Trophoblast cell (in vitro differentiated cells and primary cell): Measurements from ENCODE around the gene FADD.

Experiments
- DNase-seq, 2 donors: peaks; one replicate each; pipeline ENCODE4 v3.0.0-alpha.2; 2016
- H2AFZ ChIP-seq: 2 replicates; pipeline ENCODE4 v1.6.1; 2013; ENCODE audit warnings: low read length, moderate library complexity, mild to moderate bottlenecking; ENCODE audit not compliant: insufficient read depth, poor library complexity
- H2AK5ac ChIP-seq: 2 replicates; pipeline ENCODE4 v1.6.1; 2013; ENCODE audit warnings: mild to moderate bottlenecking, low read length
- H2BK120ac ChIP-seq: 2 replicates; pipeline ENCODE4 v1.6.1; 2013; ENCODE audit warnings: low read length, mild to moderate bottlenecking, moderate library complexity; ENCODE audit not compliant: insufficient read depth, poor library complexity
- H2BK12ac ChIP-seq: 2 replicates; pipeline ENCODE4 v1.6.1; 2013; ENCODE audit warnings: mild to moderate bottlenecking, low read length, moderate library complexity
- H2BK5ac ChIP-seq: 2 replicates; pipeline ENCODE4 v1.6.1; 2013; ENCODE audit warnings: low read length, low read depth, moderate library complexity, mild to moderate bottlenecking; ENCODE audit not compliant: poor library complexity
- H3K14ac ChIP-seq: 2 replicates; pipeline ENCODE4 v1.6.1; 2013; ENCODE audit warnings: mild to moderate bottlenecking, low read length
- H3K18ac ChIP-seq: 2 replicates; pipeline ENCODE4 v1.6.1; 2013; ENCODE audit warnings: mild to moderate bottlenecking, low read length
- H3K23ac ChIP-seq: 2 replicates; pipeline ENCODE4 v1.6.1; 2013; ENCODE audit warnings: low read length
- H3K27ac ChIP-seq: 2 replicates; pipeline ENCODE4 v1.5.1; 2013; ENCODE audit warnings: low read depth, mild to moderate bottlenecking, inconsistent platforms, low read length, moderate library complexity
- H3K27me3 ChIP-seq: 2 replicates; pipeline ENCODE4 v1.6.1; 2013; ENCODE audit warnings: inconsistent platforms, mild to moderate bottlenecking, low read length, moderate library complexity; ENCODE audit not compliant: insufficient read depth
- H3K36me3 ChIP-seq, 2 experiments: 1 replicate in 1 of 2; 2 replicates in 1 of 2; pipeline ENCODE4 v1.6.1; 2013; ENCODE audit warnings: low read length in 2 of 2, mild to moderate bottlenecking in 2 of 2, moderate library complexity in 1 of 2; ENCODE audit not compliant: insufficient read depth in 2 of 2, control insufficient read depth in 1 of 2
- H3K4ac ChIP-seq: 2 replicates; pipeline ENCODE4 v1.6.1; 2013; ENCODE audit warnings: low read depth, mild to moderate bottlenecking, low read length, moderate library complexity
- H3K4me1 ChIP-seq, 2 experiments: 1 replicate in 1 of 2; 2 replicates in 1 of 2; pipeline ENCODE4 v1.6.1; 2013; ENCODE audit warnings: low read length in 2 of 2, mild to moderate bottlenecking in 2 of 2, moderate library complexity in 1 of 2; ENCODE audit not compliant: insufficient read depth in 2 of 2, control insufficient read depth in 1 of 2
- H3K4me2 ChIP-seq: 2 replicates; pipeline ENCODE4 v1.6.1; 2013; ENCODE audit warnings: inconsistent platforms, mild to moderate bottlenecking, low read length, moderate library complexity
- H3K4me3 ChIP-seq: 2 replicates; pipeline ENCODE4 v1.5.1; 2013; ENCODE audit warnings: mild to moderate bottlenecking, low read depth, low read length, inconsistent platforms
- H3K79me1 ChIP-seq: one replicate; pipeline ENCODE4 v1.6.1; 2013; ENCODE audit warnings: low read length
- H3K79me2 ChIP-seq: 2 replicates; pipeline ENCODE4 v1.6.1; 2013; ENCODE audit warnings: low read length, mild to moderate bottlenecking; ENCODE audit not compliant: control insufficient read depth, insufficient read depth, poor library complexity
- H3K9ac ChIP-seq: 2 replicates; pipeline ENCODE4 v1.6.1; 2013; ENCODE audit warnings: mild to moderate bottlenecking, low read length
- H3K9me3 ChIP-seq: 2 replicates; pipeline ENCODE4 v1.6.1; 2013; ENCODE audit warnings: low read depth, mild to moderate bottlenecking, control low read depth, inconsistent platforms, low read length; ENCODE audit not compliant: insufficient read depth
- H4K12ac ChIP-seq: 2 replicates; pipeline ENCODE4 v1.6.1; 2013; ENCODE audit warnings: low read depth, mild to moderate bottlenecking, low read length, moderate library complexity
- H4K8ac ChIP-seq: 2 replicates; pipeline ENCODE4 v1.6.1; 2013; ENCODE audit warnings: low read depth, mild to moderate bottlenecking, low read length, moderate library complexity
- H4K91ac ChIP-seq: one replicate; pipeline ENCODE4 v1.6.1; 2013; ENCODE audit warnings: low read depth, mild to moderate bottlenecking, low read length, moderate library complexity
- WGBS: extraction: QIAGEN DNeasy Blood & Tissue Kit; methylation state at CpG from one replicate; pipeline ENCODE4 v1.1.7; 2013; ENCODE audit warnings: missing lambda C conversion rate; ENCODE audit not compliant: insufficient read length, insufficient coverage; ENCODE audit errors: extremely low coverage; 5-methylcytosine and 5-hydroxymethylcytosine counted together

FADD gene

DNA sequence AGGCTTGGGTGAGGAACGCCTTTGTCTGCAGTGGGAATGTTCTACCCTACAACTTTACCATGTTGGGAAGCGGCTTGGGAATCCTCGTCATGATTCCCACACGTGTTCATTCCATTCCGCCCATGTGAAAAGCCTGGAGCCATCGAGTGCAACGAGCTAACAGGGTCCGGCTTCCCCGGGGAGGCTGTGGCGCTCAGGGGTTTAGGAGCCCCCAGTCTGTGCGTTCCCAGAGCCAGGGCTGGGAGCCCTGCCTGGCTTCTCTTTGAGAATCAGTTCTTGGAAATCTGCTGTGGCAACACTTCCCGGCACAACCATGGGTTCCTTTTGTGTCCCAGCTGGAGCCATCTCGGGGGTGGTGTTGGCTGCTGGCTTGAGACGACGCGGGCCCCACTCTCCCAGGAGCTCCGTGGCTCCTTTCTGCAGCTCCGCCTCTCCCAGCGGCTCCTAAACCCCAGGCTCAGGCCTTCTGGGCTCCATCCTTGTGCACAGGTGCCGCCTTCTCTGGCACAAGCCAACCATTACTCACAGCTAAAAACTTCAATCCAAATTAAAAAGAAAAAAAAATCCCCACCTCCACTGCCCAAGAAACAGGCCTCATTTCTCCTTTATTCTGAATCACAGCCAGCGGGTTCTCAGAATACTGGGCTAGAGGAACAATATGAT, 48.7 kb downstream of the FADD start:
- Histone ChIP-seq H3K9ac (no peak overlapping the region), H3K14ac (no peak overlapping the region), H4K91ac (no peak overlapping the region), H2AK5ac (no peak overlapping the region), H3K18ac (no peak overlapping the region), H3K4me2 (no peak overlapping the region), H4K12ac (no peak overlapping the region), H2AFZ (no peak overlapping the region), H3K4ac (no peak overlapping the region), H3K4me3 (no peak overlapping the region), H3K27ac (no peak overlapping the region), H3K27me3 (no peaks in the 10 kb centered on the region), H3K23ac (no peak overlapping the region), H4K8ac (no peak overlapping the region), H3K79me2 (no peaks in the 10 kb centered on the region), H2BK12ac (no peak overlapping the region), H3K79me1 (no peaks in the 10 kb centered on the region), H2BK5ac (no peak overlapping the region), H3K36me3 (no peaks in the 10 kb centered on the region), H3K9me3 (no peaks in the 10 kb centered on the region), H2BK120ac (no peak overlapping the region), H3K4me1 (peaks cover 4 to 12% of the 10 kb centered on the region in 2 experiments)
- no peak for DNase-seq
- no CpG with 5 or more reads among the region's 21 CpGs for WGBS

DNA sequence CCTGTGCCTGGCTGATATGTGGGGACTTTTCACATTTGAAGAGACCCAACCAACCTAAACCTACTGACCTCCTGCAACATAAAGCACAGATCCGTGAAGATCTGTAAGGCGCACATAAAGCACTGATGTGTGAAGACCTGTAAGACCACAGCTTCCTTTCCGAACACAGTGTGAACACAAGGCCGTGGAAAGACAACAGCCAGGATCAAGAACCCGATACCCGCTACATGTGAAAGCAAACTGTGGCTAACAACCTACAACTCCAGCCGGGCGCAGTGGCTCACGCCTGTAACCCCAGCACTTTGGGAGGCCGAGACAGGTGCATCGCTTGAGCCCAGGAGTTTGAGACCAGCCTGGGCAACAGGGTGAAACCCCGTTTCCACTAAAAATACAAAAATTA, 49.7 kb downstream of the FADD start:
- Histone ChIP-seq H2AK5ac (no peak overlapping the region), H3K14ac (no peak overlapping the region), H2AFZ (no peak overlapping the region), H3K4me3 (no peak overlapping the region), H3K79me2 (no peaks in the 10 kb centered on the region), H2BK12ac (no peak overlapping the region), H3K23ac (no peak overlapping the region), H3K4me1 (peaks cover 0 to 6% of the 10 kb centered on the region in 2 experiments), H4K8ac (no peak overlapping the region), H3K4me2 (no peak overlapping the region), H3K4ac (no peak overlapping the region), H3K27me3 (no peaks in the 10 kb centered on the region), H3K36me3 (no peaks in the 10 kb centered on the region), H4K12ac (no peak overlapping the region), H4K91ac (no peak overlapping the region), H2BK120ac (no peak overlapping the region), H3K9me3 (no peaks in the 10 kb centered on the region), H3K27ac (no peak overlapping the region), H3K18ac (no peak overlapping the region), H3K9ac (no peak overlapping the region), H2BK5ac (no peak overlapping the region), H3K79me1 (no peaks in the 10 kb centered on the region)
- no CpG with 5 or more reads among the region's 12 CpGs for WGBS
- no peak for DNase-seq

GRCh38 chr11:70255477-70256116, 52.5 kb downstream of the FADD start:
- no peak overlapping the region for H3K4me3 ChIP-seq
- H3K36me3 ChIP-seq: no peaks in the 10 kb centered on the region
- H2AFZ ChIP-seq: no peak overlapping the region
- H2BK120ac ChIP-seq: no peak overlapping the region
- H3K14ac ChIP-seq: no peak overlapping the region
- no peak overlapping the region for H2BK5ac ChIP-seq
- H3K4ac ChIP-seq: no peak overlapping the region
- no peak overlapping the region for H4K8ac ChIP-seq
- no peak overlapping the region for H3K9ac ChIP-seq
- H3K79me2 ChIP-seq: no peaks in the 10 kb centered on the region
- H3K4me1 ChIP-seq: peaks cover 0 to 5% of the 10 kb centered on the region in 2 experiments
- H3K79me1 ChIP-seq: no peaks in the 10 kb centered on the region
- no peak for DNase-seq
- H3K23ac ChIP-seq: no peak overlapping the region
- no peak overlapping the region for H2BK12ac ChIP-seq
- no peak overlapping the region for H4K12ac ChIP-seq
- H3K9me3 ChIP-seq: no peaks in the 10 kb centered on the region
- H3K4me2 ChIP-seq: no peak overlapping the region
- no peaks in the 10 kb centered on the region for H3K27me3 ChIP-seq
- no CpG with 5 or more reads among the region's 12 CpGs for WGBS
- H3K27ac ChIP-seq: no peak overlapping the region
- H3K18ac ChIP-seq: no peak overlapping the region
- H2AK5ac ChIP-seq: no peak overlapping the region
- no peak overlapping the region for H4K91ac ChIP-seq
